Measurements from ENCODE around the gene USP44. TPM values are rescaled to one million over a fixed set of nuclear protein-coding genes. Genes with fewer than 3 reads are reported as not detected.

Gene USP44
- total and polyA plus RNA-seq, 2 experiments from 2014 or later = 235 to 248 TPM

GRCh38 chr12:95518944-95519343 is 32.3 kb downstream of the USP44 start:
- no peaks in the 10 kb centered on the region for H3K27me3 ChIP-seq (ENCODE audit: insufficient read depth)
- peaks cover 23% of the 10 kb centered on the region for H3K79me2 ChIP-seq (replicated peaks; ENCODE audit: insufficient read depth)
- no peak for ATAC-seq
- DNase-seq (ENCODE audit: low spot score) = no peak
- peaks cover 4% of the 10 kb centered on the region; the same call in 1 of the 2 replicates for H3K4me1 ChIP-seq (ENCODE audit: insufficient read depth)
- H3F3A ChIP-seq (replicated peaks; ENCODE audit: low read depth) = peaks cover 60% of the 10 kb centered on the region
- H3K27ac ChIP-seq (ENCODE audit: low read depth) = no peak overlapping the region
- TF ChIP-seq ZNF114 (CRISPR knock-in tag; IDR thresholded peaks at IDR 0.05) (no peak), CTCF (conservative IDR thresholded peaks at IDR 0.05; ENCODE audit: low read depth in 2 of 2) (no peak), ZNF462 (CRISPR knock-in tag; IDR thresholded peaks at IDR 0.05) (no peak), EZH2phosphoT487 (IDR thresholded peaks at IDR 0.05; ENCODE audit: unreplicated experiment) (no peak), REST (IDR thresholded peaks at IDR 0.05; ENCODE audit: unreplicated experiment) (no peak), ZNF331 (CRISPR knock-in tag; IDR thresholded peaks at IDR 0.05; ENCODE audit: low read depth) (no peak), ETS1 (IDR thresholded peaks at IDR 0.05) (no peak), POLR2AphosphoS5 (IDR thresholded peaks at IDR 0.05; ENCODE audit: low read depth) (no peak), JUNB (IDR thresholded peaks at IDR 0.05; ENCODE audit: unreplicated experiment) (no peak), CREB1 (CRISPR knock-in tag; IDR thresholded peaks at IDR 0.05; ENCODE audit: low read depth) (no peak), NANOG (IDR thresholded peaks at IDR 0.05; ENCODE audit: borderline replicate concordance) (no peak), STAT1 (IDR thresholded peaks at IDR 0.05; ENCODE audit: unreplicated experiment) (no peak), EZH2 (IDR thresholded peaks at IDR 0.05; ENCODE audit: low read depth, unreplicated experiment) (no peak)
- Mint-ChIP-seq H3K36me3 (ENCODE audit: low read depth) (peaks cover 83% of the 10 kb centered on the region), H3K4me3 (no peak overlapping the region), H3K9me3 (no peaks in the 10 kb centered on the region; the same call in 2 of the 3 replicates), H3K4me1 (peaks cover 8% of the 10 kb centered on the region), H3K27me3 (ENCODE audit: insufficient read depth, low read depth, poor library complexity) (peaks cover 16% of the 10 kb centered on the region), H3K27ac (no peak overlapping the region)
- peaks cover 64% of the 10 kb centered on the region for H3K36me3 ChIP-seq (ENCODE audit: insufficient read depth)
- H3K4me2 ChIP-seq = no peak overlapping the region
- H3K9me2 ChIP-seq (ENCODE audit: insufficient read depth) = no peaks in the 10 kb centered on the region
- peaks cover 32% of the 10 kb centered on the region for H4K20me1 ChIP-seq (replicated peaks; ENCODE audit: insufficient read depth)
- H2AFZ ChIP-seq = no peak overlapping the region
- H3K4me3 ChIP-seq = no peak overlapping the region

All from GM23338 (cell line).